A375 (cell line): Measurements from ENCODE around the gene RNF40. TPM values are rescaled to one million over a fixed set of nuclear protein-coding genes. Genes with fewer than 3 reads are reported as not detected.

Experiments
- small RNA-seq: library from RNA; depleted of rRNA; stranded (forward); fragments of <200 nt; gene quantifications from one replicate; pipeline ENCODE3, GENCODE V24; 2014
- total RNA-seq: library from RNA; depleted of rRNA; stranded (reverse); fragments of >200 nt; shearing (Covaris generic); gene quantifications from 2 replicates; pipeline ENCODE4 v1.2.3, GENCODE V29; 2014; rRNA removed

Gene RNF40
- total RNA-seq: 110 and 121 TPM in 2 replicates

GRCh38 chr16:30761928-30762902 is at the start of gene RNF40, which contains the start of gene CFAP119:
Gene RNF40, plus strand, starts transcription at chr16:30762322. Its CDS starts 224 bp downstream, at chr16:30762546.
Gene CFAP119, minus strand, starts transcription at chr16:30762062. Its CDS starts 314 bp downstream, at chr16:30761748.

GRCh38 chr16:30747799-30748633 is 14.1 kb upstream of the RNF40 start, which contains the start of gene PHKG2:
Gene PHKG2, plus strand, starts transcription at chr16:30748425. Its CDS starts 396 bp downstream, at chr16:30748821.

DNA sequence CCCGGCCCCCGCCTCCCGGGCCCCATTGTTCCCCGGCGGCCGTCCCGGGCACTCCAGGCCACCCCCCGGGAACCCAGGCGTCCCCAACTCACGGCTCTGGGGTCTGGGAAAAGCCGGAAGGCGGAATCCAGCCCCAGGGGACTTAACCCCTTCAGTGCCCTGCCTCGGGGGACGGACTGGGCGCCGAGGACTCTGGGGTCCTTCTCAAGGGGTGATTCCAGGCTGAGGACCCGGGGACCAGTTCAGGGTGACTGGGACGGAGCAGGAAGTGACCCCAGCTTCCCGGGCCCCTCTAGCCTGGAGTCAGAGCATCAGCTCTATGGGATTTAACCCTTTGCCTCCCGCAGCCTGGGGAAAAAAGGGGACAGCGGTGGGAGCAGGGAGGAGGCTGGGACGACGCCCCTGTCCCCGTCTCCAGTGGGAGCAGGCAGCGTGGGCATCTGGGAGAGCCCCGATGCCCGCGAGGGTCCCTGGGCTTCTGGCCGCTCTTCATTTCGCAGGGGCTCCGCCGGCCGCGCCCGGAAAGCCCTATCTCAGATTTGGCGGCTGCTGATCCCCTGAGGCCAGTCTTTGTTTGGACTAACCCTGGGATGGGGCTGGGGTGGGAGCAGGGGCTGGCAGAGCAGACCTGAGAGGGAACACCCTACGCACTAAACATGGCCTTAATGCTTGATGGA is 25.0 kb downstream of the RNF40 start, which contains the start of gene ZNF629:
ZNF629 (minus strand) TSS at position 270 of the 677 bp plus-strand sequence. CDS start 2,723 bp downstream, outside the sequence.

Small RNAs within 50 kb of the gene (small RNA-seq; reads per million reads assigned to genes)
- gene RF00017: not detected

Other genes starting within 250 kb of the RNF40 start
- 42.1 and 44.2 TPM in 2 replicates for gene ZNF768, start 235.8 kb upstream of the RNF40 start, total RNA-seq
- 0.23 and 0.82 TPM in 2 replicates for gene ZNF747, start 227.5 kb upstream of the RNF40 start, total RNA-seq
- gene ZNF764, start 203.9 kb upstream of the RNF40 start, total RNA-seq: 10.9 and 14.7 TPM in 2 replicates
- gene ZNF688, start 190.6 kb upstream of the RNF40 start, total RNA-seq: 12.4 and 17.1 TPM in 2 replicates
- not detected in 2 replicates for gene ZNF785, start 176.6 kb upstream of the RNF40 start, total RNA-seq
- 8.7 and 11.5 TPM in 2 replicates for gene ZNF689, start 151.9 kb upstream of the RNF40 start, total RNA-seq
- 9.6 and 17.8 TPM in 2 replicates for gene PRR14, start 111.4 kb upstream of the RNF40 start, total RNA-seq
- gene FBRS, start 103.9 kb upstream of the RNF40 start, total RNA-seq: 24.3 and 26.5 TPM in 2 replicates
- 33.7 and 36.1 TPM in 2 replicates for gene SRCAP, start 63.2 kb upstream of the RNF40 start, total RNA-seq
- gene PHKG2, start 13.9 kb upstream of the RNF40 start, total RNA-seq: 25.8 and 27.6 TPM in 2 replicates
- gene CFAP119, start 260 bp upstream of the RNF40 start, total RNA-seq: 21.3 and 29.5 TPM in 2 replicates
- gene ZNF629, start 24.9 kb downstream of the RNF40 start, total RNA-seq: 9.7 and 10.2 TPM in 2 replicates
- 57.4 and 71.4 TPM in 2 replicates for gene BCL7C, start 131.8 kb downstream of the RNF40 start, total RNA-seq
- gene CTF1, start 134.3 kb downstream of the RNF40 start, total RNA-seq: not detected in 2 replicates
- gene FBXL19, start 161.2 kb downstream of the RNF40 start, total RNA-seq: 32.0 and 35.8 TPM in 2 replicates
- 19.8 and 21.6 TPM in 2 replicates for gene ORAI3, start 186.7 kb downstream of the RNF40 start, total RNA-seq
- gene SETD1A, start 195.4 kb downstream of the RNF40 start, total RNA-seq: 9.8 and 12.9 TPM in 2 replicates
- gene HSD3B7, start 222.9 kb downstream of the RNF40 start, total RNA-seq: 2.2 and 2.4 TPM in 2 replicates
- 0.98 TPM in 1 of 2 replicates, not detected in the other for gene STX1B, start 248.3 kb downstream of the RNF40 start, total RNA-seq